ENCODE results near the gene ZNF407.

Gene ZNF407

DNA sequence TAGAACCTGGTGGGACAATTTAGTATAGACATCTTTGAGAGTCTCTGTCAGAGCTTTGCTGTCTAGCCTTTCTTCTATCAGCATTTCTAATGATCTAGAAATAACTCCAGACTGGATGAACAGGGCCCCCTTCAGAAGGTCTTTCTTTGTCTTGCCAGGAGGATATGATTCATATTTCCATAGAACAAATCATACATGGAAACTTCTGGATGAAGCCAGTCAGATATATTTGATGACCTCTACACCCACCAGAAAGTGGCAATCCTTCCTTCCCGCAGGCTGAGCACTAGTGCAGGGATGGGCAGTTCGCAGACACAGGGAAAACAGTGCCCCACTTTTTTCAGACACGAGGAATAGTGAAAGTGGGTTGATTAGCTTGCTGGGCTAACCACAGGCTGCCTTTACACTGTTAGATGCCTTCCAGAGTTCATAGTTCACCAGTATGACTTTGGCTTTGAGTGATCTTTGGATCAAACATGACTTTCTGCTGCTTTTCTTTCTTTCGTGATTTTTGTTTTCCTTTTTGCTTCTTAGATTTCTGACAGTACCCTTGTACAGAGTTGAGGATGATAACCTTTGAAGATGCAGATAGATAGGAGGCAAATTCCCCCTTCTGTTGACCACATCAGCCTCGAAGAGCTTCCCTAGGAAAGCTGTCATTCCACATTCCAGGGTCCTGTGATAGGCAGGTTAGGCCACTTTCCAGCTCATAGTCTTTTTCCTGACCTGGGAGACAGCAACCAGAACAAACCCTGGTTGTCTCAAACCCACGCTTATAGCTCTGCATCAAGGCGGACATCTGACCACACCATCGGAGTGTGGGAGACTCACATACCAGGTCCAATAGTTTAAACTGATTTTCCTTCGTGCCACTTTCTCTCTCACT, 237.0 kb downstream of the ZNF407 start:
- no peak for DNase-seq

DNA sequence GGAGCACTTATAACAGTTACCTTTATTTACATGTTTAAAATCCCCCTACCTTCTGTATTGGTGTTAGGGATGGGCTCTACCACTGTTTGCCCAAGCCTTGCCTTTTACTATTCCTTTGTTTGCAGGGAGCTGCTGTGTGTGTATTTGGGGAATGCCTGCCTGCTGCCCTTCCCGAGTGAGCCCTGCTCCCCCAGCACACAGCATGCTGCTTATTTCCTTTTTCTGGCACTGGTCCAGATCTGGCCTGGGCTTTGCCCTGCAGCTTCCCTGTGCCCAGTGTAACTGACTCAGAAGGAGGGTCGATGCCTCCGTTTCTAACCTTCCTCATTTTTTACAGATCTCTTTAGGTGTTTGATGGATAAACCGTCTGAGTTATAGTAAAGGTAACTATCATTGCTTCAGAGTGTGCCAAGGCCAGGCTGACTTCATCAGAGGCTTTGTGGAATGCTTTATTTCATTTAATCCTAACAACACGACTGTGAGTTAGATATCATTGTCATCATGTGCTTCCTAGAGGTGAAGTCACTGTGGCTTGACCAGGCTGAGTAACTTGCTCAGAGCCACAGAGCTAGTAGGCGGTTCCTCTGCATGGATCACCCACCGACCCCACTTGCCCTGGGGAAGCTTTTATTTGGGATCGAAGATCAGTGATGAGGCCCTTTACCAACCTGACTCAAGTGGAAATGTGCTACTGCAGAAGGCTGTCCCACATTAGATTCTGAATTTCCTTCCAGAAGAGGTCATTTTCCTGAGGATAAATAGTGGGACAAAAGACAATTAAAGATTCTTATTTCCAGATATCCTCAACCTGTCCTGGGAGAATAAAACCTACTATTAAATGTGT, 238.8 kb downstream of the ZNF407 start:
- DNase-seq, result no peak

DNA sequence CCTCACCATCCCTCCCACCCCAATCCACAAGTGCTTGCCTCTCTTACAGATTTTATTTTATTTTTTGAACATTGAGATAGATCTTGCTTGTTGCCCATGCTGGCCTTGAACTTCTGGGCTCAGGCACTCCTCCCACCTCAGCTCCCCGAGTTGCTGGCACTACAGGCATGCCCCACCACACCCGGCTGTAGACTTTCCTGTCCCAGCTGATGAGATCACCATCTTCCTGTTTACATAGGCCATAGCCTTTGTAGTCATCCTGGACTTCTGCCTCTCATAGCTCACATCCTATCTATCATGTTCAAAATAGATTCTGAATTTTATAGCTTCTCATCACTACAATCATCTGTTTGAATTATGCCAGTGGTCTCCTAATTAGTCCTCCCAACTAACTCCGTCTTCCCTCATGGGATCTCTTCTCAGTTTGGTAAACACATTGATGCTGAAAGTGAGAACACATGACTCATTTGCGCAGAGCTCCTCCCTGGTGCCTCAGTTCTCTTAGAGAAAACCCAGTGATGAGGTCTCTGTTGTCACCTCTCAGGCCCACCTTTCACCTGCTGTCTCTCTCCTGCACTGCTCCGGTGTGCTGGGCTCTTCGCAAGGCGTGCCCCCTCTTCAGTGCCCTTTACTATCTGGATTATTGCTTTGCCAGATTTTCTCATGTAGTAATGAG, 243.0 kb downstream of the ZNF407 start:
- no peak for DNase-seq

DNA sequence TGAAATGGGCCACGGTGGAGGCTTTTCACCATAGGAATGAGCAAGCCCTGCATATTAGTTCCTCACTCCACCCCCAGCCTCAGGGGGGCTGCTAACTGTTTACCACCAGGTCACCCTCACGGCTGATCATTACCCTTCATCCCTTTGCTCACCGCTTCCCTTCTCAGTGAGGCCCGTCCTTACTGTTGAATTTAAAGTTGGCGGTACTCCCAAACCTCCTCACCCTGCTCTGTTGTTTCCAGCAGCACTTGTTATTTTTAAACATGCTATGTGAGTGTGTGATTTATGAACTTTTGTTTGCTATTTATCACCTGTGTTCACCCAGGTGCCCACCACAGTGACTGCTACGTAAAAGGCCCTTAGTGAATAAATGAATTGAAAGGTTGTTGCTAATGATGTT, 243.6 kb downstream of the ZNF407 start:
- no peak for DNase-seq

DNA sequence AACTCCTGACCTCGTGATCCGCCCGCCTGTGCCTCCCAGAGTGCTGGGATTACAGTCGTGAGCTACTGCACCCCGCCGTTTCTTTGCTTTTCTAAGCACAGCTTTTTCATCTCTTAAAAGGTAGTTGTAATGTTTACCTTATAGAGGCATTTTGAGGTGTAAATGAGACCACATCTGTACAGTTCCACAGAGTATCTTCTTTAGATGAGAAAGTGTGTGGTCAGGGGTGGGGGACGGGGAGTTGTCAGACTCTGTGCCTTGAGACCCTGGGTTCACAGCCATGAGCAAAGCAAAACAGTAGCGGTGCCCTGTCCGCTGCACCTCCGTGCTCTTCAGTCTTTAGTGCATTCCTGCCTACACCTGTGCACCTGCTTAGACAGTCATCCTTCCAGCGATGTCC, 251.6 kb downstream of the ZNF407 start:
- DNase-seq, result no peak

DNA sequence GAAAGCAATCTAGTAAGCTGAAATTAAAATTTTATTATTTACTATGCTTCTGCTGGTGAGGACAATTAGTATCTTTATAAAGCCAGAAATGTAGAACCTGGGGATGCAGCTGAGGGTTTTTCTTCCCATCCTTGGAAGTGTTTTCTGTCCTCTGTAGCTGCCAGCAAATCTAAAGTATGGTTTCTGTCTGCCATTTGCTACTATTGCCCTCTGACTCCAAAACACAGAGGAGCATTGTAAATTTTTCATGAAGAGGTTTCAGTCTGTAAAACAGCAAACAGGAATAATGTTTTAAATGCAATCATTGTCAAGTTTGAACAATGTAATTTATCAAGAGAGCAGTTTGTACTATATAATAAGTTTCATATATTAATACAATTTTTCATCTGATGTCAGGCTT, 258.8 kb downstream of the ZNF407 start:
- DNase-seq, result no peak

DNA sequence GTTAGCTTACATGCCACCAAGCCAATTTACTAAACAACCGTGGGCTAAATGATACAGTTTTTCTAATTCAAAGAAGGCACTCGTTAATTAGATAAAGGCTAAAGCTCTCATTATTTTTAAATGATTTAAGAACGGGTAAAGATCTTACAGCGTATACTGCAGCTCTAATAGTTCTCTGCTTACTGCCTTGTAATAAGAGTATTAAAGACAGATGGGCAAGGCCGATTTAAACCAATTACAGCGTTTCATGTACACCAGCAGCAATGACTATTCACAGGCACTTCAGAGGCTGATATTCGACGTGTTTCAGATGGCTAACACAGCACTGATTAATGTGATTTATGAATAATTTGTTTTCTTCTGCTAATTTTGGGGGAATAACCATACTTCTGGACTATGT, 259.3 kb downstream of the ZNF407 start:
- no peak for DNase-seq

DNA sequence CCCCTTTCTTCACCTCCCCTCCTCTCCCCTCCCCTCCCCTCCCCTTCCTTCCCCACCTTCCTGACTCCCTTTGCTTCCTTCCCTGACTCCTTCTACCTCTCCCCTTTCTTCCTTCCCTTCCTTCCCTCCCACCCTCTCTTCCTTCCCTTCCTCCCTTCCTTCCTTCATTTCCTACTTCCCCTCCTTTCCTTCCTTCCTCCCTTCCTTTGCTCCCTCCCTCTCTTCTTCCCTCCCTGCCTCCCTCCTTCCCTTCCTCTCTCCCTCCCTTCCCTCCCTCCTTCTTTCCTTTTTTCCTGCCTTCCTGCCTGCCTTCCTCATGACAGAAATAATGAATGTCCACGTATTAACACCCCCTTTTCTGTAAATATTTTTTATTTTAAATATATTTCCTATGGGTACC, 260.2 kb downstream of the ZNF407 start:
- DNase-seq, result no peak

DNA sequence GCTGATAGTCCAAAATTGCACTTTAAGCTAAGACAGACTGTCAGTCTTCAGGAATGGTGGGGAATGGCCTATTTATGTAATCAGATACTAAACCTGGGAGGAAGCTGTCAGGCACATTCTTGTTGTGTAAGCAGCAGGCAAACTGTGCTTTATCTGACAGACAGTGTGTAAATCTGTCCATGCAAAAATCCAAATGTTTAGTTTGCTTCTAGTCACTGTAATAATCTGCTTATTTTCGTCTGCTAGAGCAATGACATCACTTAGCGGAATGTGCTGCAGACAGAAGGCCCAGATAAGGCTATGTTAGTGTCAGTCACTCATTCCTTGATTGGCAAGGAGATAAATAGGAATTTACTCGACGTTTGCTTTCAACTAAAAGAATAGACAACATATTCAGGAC, 263.5 kb downstream of the ZNF407 start:
- DNase-seq, result no peak

DNA sequence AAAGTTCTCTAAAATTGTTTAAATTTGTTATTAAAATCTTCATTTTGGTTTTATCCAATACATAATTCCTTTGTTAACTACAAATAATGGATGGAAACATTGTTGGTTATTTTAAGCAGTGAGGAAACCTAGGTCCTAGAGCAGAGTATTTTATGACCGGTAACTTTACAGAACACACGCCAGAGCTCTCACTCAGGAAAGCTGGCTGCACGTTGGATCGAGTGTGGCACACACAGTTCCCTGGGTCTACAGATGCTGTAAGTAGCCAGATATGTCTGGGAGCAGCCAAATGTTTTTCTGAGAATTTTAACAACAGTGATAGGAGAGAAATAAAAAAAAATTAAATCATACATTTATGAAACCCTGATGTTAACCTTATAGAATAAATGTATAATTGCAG, 264.4 kb downstream of the ZNF407 start:
- no peak for DNase-seq

DNA sequence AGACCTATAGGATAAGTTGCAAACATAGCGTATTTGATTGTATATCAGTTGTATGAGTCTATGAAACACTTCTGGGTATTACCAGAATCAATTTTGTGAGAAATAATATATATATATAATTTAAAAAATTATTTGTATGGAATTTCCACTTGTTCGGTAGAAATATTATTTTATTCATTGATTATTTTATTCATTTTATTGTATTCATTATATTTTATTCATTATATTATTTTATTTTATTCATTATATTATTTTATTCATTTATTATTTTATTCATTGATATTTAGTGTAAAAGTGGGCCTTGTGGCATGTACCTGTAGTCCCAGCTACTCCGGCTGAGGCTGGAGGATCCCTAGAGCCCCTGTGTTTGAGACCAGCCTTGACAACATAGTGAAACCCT, 268.9 kb downstream of the ZNF407 start:
- no peak for DNase-seq

DNA sequence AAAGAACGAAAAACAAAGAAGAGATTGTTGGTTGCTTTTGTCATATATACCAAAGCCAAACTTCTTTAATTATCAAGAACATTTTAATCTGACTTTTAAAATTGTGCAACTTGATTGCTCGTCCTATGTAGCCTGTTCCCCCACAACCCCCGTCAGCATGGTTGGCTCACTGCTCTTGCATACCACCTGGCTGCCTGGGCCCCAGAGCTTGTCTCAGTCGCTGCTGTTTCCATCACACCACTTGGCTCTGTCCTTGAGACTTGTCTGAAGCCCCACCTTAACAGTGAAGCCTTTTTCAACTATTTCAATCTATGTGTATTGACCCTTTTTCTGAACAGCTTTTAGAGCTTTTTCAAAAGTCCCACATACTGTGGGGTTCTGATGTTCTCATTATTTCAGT, 270.8 kb downstream of the ZNF407 start:
- DNase-seq, result no peak

DNA sequence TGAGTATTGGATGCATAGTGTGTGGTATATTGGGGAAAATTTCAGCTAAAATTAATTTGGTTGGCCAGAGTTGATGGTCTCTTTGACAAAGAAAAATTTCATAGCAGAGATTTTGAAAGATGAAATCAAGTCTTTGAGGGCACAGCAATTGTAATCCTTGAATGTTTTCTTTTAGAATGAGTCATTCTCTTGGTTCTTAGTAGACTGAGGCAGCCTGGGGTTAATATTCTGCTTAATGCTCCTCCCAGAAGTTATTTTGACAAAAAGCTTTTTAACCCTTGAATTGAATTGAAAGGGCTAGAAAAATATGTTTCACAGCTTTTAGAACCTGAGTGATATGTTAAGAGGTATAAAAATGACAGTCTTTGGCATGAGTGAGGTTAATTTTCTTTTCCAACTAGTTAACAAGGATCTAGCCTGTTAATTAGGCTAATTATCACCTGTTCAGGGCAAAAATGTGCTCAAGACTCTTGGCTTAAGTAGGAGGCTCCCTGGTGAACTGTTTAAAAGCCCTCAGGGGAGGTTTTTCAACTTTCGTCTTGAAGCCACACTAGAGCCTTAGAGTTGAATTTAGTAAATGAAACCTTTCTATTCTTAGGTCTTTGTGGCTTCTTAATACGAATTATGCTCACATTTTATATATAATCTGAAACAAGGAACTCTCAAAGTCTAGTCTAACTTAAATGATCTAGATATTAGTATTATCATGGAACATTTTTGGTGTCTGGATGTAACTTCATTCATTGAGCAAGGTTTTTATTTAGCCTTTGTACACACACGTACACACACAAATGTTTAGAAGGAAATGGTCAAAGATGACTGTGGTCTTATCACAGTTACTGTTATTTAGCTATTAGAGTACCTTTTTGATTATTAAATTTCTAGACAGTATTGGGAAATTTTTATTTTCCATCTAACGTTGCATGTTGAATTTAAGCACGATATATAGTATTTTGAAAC, 272.5 kb downstream of the ZNF407 start:
- DNase-seq, result no peak

DNA sequence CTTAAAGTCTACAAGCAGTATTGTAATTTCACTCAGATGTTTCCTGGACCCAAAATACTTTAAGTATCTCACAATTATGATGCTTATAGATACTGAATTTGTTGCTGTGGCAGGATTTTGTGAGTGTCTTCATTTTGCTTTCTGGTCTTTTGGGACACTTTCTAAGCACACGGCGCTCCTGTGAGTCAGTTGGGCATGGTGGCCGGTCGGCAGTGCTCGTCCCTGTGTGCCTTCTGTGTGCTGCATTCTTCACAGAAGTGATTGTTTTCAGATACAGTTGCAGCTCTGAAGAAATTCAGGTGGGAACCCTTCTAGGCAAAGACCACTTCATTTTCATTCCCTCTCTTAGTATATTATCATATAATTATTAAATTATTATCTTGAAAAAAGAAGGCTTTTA, 273.3 kb downstream of the ZNF407 start:
- no peak for DNase-seq

DNA sequence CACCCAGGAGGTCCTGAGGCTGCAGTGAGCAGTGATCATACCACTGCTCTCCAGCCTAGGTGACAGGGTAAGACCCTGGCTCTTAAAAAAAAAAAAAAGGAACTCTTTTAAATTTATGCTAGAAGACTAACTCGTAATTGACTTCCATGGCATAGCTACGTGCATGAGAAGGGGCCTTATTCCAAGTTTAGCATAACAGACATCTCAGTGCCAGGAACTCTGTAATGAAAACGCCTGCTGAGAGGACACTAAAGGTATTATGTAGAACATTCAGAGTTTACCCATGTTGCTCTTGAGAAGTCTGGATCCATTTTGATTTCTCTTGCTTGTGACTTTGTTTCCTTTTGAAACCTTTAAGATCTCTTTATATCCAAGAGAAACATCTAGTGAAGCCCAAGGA, 276.0 kb downstream of the ZNF407 start:
- no peak for DNase-seq

DNA sequence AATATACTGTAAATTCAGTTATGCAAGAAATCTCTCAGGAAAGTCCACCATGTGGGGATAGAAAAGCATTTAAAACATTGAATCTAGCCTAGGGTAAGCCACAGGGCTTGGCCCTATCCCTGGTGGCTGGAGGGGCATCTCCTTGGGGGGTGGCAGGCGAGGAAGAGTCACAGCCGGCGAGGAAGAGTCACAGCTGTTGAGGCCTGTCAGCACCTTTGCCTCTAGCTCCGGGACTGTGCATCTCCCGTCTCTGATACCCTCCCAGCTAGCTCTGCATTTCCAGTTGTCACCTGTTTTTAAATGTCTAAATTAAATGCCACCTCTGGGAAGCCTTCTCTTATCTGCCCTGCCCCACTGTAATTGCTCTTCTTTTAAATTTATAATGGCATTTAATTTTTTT, 276.7 kb downstream of the ZNF407 start:
- DNase-seq, result no peak

DNA sequence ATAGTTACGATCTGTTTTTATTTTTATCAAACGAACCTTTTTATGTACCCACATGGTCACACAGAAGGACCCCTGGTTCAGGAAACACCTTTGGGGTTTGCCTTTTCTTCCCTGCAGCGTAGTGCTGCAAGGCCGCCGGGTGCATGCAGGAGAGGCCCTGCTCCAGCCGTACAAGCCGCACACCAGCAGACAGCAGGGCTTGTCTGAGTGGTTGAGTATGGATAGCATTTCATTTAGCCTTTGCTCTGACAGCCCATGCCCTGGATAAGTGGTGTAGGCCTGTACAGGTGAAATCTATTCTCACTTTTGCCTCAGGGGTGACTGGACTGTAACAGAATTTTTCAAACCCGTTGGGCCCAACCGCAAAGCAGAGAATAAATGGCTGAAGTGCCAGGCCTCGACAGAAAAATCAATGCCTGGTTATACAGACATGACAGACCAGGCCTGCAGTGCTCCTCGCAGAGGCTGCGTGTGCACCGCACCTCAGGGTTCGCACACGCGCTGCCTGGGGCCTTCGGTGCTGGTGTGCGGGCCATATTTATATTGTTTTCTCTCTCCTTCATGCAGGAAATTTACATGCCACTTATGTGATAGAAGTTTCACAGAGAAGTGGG, 279.1 kb downstream of the ZNF407 start:
- DNase-seq, result no peak

DNA sequence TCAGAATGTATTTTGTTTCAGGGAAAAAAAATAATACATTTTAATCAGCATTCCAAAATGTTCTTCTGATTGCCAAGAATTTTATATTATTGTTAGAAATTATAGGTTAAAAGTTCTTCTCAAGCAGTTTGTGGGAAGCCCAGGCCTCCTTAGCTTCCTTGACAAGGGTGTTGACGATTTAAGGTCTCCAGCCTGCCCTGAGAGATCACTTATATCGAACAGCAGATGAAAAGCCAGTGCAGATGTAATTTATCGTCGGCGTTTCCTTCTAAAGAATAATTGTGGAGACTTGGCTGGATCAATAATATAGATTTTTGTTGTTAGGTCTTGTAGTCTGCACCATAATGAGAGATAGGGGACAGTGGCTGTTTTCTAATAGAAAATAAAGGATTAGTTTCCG, 280.6 kb downstream of the ZNF407 start:
- no peak for DNase-seq

DNA sequence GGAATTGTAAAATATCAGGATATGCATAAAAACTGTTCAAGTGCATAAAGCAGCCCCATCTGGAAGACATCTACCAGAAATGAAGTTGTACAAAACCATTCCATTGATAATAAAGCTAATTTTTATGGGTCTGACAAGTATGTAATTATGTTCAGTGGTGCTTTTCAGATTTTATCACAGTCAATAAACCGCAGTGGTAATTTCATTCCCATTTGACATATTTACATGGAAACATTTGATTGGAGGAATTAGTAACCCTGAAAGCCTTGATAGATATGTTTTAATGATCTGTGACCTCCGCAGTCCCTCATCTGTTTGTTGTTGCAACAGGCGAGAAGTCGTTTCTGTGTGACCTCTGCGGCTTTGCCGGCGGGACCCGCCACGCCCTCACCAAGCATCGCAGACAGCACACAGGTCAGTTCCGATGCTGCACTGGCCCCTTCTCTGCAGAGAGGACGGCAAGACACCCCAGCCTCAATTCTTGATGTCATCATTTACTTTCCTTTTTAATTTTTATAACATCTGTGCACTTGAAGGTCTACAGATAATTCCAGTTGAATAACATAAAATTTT, 283.1 kb downstream of the ZNF407 start:
- no peak for DNase-seq

DNA sequence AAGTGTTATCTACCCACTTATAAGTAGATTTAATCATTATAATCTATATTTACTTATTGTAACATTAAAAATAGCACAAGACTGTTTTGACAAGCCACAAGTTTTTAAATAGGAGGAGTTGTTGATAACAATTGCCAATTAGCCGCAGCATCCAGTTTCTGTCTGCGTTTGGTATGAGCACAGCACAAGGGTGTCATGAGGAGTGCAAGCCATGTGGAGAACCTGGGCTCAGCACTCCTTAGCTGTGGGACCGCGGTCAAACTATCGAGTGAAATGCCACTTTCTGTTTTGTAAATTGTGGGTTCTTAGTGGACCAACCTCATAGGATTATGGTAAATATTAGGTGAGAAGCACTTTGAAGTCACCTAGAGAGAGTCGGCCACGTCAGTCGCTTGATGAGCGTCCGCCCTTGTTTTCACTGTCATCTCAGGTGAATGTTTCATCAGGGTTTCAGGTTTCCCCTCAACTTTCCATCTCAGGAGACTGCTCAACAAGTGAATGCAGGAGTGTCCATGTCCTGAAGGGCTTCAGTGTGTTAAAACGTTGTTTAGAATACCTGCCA, 294.5 kb downstream of the ZNF407 start:
- no peak for DNase-seq

DNA sequence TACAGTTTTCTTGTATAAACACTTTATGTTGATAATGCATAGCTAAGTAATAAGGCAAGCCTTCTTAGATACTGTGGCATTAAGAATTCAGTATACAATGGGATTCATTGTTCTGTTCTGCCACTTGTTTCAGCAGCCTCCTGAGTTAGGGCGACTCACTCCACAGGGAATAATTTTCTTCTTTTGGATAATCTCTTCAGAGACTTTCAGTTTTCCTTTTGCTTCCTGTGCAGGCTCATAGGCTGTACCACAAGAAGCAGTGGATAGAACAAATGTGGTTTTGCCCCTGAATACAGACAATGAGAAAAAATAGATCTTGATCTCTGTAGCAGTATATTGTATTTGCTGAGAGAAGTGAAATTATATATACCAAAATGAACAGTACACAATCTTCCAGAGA, 298.0 kb downstream of the ZNF407 start:
- no peak for DNase-seq
